ENCODE data around the gene ADAM23.
"Not testable (repeated sequence)": the region's sequence is repeated elsewhere in the genome, so short reads cannot be mapped to it uniquely, and the experiment has no call there.

DNA sequence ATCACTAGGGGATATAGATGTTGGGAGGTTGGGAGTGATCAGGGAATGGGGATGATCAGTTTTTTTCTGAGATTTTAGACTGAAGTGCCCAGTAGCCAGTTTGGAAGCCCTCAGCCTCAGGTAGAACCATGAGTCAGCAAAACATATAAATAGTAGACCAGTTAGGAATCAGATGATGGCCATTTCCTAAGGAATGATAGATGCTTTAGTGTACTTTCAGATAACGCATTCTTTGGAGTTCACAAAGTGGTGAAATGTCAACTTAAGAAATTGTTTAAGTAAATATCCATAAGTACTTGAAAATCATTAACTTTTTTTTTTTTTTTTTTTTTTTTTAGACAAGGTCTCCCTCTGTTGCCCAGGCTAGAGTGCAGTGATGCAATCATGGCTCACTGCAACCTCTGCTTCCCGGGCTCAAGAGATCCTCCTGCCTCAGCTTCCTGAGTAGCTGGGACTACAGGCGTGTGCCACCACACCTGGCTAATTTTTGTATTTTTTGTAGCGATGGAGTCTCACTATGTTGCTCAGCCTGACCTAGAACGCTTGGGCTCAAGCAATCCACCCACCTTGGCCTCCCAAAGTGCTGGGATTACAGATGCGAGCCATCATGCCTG, 40.3 kb upstream of the ADAM23 start:
- not testable (repeated sequence) for TF ChIP-seq STAT1 (IDR thresholded peaks at IDR 0.05; ENCODE audit: unreplicated experiment); POLR2AphosphoS5 (IDR thresholded peaks at IDR 0.05; ENCODE audit: low read depth); JUNB (IDR thresholded peaks at IDR 0.05; ENCODE audit: unreplicated experiment); EZH2phosphoT487 (IDR thresholded peaks at IDR 0.05; ENCODE audit: unreplicated experiment)
- TF ChIP-seq, protein P1, sequence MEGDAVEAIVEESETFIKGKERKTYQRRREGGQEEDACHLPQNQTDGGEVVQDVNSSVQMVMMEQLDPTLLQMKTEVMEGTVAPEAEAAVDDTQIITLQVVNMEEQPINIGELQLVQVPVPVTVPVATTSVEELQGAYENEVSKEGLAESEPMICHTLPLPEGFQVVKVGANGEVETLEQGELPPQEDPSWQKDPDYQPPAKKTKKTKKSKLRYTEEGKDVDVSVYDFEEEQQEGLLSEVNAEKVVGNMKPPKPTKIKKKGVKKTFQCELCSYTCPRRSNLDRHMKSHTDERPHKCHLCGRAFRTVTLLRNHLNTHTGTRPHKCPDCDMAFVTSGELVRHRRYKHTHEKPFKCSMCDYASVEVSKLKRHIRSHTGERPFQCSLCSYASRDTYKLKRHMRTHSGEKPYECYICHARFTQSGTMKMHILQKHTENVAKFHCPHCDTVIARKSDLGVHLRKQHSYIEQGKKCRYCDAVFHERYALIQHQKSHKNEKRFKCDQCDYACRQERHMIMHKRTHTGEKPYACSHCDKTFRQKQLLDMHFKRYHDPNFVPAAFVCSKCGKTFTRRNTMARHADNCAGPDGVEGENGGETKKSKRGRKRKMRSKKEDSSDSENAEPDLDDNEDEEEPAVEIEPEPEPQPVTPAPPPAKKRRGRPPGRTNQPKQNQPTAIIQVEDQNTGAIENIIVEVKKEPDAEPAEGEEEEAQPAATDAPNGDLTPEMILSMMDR (conservative IDR thresholded peaks at IDR 0.05; ENCODE audit: low read depth in 2 of 2): not testable (repeated sequence)
- TF ChIP-seq, protein P2, sequence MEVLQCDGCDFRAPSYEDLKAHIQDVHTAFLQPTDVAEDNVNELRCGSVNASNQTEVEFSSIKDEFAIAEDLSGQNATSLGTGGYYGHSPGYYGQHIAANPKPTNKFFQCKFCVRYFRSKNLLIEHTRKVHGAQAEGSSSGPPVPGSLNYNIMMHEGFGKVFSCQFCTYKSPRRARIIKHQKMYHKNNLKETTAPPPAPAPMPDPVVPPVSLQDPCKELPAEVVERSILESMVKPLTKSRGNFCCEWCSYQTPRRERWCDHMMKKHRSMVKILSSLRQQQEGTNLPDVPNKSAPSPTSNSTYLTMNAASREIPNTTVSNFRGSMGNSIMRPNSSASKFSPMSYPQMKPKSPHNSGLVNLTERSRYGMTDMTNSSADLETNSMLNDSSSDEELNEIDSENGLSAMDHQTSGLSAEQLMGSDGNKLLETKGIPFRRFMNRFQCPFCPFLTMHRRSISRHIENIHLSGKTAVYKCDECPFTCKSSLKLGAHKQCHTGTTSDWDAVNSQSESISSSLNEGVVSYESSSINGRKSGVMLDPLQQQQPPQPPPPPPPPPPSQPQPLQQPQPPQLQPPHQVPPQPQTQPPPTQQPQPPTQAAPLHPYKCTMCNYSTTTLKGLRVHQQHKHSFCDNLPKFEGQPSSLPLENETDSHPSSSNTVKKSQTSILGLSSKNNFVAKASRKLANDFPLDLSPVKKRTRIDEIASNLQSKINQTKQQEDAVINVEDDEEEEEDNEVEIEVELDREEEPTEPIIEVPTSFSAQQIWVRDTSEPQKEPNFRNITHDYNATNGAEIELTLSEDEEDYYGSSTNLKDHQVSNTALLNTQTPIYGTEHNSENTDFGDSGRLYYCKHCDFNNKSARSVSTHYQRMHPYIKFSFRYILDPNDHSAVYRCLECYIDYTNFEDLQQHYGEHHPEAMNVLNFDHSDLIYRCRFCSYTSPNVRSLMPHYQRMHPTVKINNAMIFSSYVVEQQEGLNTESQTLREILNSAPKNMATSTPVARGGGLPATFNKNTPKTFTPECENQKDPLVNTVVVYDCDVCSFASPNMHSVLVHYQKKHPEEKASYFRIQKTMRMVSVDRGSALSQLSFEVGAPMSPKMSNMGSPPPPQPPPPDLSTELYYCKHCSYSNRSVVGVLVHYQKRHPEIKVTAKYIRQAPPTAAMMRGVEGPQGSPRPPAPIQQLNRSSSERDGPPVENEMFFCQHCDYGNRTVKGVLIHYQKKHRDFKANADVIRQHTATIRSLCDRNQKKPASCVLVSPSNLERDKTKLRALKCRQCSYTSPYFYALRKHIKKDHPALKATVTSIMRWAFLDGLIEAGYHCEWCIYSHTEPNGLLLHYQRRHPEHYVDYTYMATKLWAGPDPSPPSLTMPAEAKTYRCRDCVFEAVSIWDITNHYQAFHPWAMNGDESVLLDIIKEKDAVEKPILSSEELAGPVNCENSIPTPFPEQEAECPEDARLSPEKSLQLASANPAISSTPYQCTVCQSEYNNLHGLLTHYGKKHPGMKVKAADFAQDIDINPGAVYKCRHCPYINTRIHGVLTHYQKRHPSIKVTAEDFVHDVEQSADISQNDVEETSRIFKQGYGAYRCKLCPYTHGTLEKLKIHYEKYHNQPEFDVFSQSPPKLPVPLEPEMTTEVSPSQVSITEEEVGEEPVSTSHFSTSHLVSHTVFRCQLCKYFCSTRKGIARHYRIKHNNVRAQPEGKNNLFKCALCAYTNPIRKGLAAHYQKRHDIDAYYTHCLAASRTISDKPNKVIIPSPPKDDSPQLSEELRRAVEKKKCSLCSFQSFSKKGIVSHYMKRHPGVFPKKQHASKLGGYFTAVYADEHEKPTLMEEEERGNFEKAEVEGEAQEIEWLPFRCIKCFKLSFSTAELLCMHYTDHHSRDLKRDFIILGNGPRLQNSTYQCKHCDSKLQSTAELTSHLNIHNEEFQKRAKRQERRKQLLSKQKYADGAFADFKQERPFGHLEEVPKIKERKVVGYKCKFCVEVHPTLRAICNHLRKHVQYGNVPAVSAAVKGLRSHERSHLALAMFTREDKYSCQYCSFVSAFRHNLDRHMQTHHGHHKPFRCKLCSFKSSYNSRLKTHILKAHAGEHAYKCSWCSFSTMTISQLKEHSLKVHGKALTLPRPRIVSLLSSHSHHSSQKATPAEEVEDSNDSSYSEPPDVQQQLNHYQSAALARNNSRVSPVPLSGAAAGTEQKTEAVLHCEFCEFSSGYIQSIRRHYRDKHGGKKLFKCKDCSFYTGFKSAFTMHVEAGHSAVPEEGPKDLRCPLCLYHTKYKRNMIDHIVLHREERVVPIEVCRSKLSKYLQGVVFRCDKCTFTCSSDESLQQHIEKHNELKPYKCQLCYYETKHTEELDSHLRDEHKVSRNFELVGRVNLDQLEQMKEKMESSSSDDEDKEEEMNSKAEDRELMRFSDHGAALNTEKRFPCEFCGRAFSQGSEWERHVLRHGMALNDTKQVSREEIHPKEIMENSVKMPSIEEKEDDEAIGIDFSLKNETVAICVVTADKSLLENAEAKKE (CRISPR knock-in tag; IDR thresholded peaks at IDR 0.05): not testable (repeated sequence)

All from GM23338 (cell line).